Measurements from ENCODE around the gene KRTAP1-5. TPM values are rescaled to one million over a fixed set of nuclear protein-coding genes. Genes with fewer than 3 reads are reported as not detected.
"Not testable (repeated sequence)": the region's sequence is repeated elsewhere in the genome, so short reads cannot be mapped to it uniquely, and the experiment has no call there.

The KRTAP1-5 gene
- total RNA-seq, 4 donors from 2014 or later = not detected

DNA sequence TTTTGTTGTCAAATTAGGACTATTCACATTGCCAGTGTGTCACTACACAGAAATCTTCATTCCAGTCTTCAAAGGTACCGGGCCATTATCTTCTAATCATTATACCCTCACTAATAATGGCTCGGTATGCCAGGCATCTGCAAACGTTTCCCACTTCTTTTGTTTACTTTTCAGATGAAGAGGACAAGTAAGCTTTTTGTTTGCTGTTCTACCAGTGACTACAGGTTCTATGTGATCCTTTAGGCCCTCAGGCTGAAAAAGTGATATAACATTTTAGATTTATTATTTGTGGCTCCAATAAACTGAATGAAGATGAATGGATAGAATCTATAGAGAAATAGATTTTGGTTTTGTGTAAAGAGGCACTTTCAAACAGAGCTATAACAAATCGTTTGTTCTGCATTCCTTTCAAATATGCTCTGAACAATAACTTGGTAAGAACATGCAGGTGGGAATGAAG is 17.7 kb downstream of the KRTAP1-5 start:
- TF ChIP-seq, protein P1, sequence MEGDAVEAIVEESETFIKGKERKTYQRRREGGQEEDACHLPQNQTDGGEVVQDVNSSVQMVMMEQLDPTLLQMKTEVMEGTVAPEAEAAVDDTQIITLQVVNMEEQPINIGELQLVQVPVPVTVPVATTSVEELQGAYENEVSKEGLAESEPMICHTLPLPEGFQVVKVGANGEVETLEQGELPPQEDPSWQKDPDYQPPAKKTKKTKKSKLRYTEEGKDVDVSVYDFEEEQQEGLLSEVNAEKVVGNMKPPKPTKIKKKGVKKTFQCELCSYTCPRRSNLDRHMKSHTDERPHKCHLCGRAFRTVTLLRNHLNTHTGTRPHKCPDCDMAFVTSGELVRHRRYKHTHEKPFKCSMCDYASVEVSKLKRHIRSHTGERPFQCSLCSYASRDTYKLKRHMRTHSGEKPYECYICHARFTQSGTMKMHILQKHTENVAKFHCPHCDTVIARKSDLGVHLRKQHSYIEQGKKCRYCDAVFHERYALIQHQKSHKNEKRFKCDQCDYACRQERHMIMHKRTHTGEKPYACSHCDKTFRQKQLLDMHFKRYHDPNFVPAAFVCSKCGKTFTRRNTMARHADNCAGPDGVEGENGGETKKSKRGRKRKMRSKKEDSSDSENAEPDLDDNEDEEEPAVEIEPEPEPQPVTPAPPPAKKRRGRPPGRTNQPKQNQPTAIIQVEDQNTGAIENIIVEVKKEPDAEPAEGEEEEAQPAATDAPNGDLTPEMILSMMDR (IDR thresholded peaks at IDR 0.05; ENCODE audit: low read depth) = no peak

DNA sequence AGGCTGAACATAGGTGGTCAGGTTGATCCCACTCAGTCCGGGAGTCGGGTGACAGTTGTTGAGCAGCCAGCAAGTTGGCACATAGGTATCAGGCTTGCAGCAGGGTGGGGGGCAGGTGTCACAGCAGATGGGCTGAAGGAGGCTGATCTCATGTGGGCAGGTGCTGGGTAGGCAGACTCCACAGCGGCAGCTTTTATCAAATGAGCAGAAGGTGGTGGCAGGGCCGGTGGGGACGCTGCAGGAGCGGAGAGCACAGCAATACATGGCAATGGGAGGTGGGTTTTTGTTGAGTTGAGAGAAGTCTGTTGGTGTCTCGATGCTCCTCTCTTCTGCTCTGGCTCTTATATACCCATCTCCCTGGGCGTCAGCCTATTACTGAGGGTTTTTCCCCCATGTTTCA is 18.2 kb downstream of the KRTAP1-5 start, which contains the start of gene KRTAP3-1:
TSS of gene KRTAP3-1 (minus strand) at position 318 of the 400 bp plus-strand sequence. CDS start at position 264, 54 bp downstream.
- TF ChIP-seq, protein P1 (IDR thresholded peaks at IDR 0.05; ENCODE audit: low read depth) = no peak

DNA sequence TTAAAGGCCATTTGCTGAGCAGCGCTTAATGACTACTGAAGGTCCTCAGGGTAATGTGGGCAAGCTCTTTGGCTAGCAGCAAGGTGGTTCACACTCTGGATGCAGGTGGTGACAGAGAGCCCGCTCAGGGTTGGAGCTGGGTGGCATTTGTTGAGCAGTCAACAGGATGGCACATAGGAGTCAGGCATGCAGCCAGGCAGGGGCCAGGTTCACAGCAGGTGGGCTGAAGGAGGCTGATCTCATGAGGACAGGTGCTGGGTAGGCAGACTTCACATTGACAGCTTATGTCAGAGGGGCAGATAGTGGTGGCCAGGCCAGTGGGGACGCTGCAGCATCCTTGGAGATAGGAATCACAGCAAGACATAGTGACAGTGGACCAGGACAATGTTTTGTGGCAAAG is 22.6 kb downstream of the KRTAP1-5 start:
- TF ChIP-seq, protein P1 (IDR thresholded peaks at IDR 0.05; ENCODE audit: low read depth) = no peak

DNA sequence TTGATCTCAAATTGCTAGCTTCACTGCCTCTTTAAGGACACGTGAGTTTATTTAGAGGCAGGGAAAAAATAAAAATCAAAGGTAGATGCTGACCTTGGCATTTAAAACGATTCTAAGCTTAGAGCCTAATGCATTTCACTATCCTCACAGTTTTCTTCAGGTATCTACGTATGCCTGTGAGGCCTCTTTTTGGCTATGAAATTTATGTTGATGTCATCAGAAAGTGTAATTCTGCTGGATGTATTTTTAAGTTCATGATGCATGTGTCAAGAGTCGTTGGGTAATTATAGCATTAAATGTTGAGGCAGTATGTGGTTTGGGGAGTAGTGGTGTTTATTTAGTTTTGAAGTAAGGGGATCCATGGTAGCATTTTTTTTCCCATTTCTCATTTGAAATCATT is 23.1 kb downstream of the KRTAP1-5 start:
- TF ChIP-seq, protein P1 (IDR thresholded peaks at IDR 0.05; ENCODE audit: low read depth) = no peak

DNA sequence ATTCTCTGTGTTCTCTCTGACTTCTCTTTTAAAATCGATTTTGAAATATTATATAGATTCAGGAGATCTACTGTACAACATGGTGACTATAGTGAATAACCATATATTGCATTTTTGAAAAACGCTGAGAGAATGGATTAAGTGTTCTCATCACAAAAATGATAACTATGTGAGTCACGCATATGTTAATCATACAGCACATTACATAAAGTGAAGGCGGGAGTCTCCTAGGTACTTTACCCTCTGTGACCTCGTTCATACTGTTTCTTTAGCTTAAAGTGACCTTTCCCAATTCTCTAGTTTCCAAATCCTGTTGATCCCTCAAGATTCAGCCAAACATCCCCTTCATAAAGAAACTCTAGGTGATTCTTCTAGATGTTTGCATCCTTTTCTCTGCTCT is 24.2 kb downstream of the KRTAP1-5 start:
- TF ChIP-seq, protein P1 (IDR thresholded peaks at IDR 0.05; ENCODE audit: low read depth) = no peak

DNA sequence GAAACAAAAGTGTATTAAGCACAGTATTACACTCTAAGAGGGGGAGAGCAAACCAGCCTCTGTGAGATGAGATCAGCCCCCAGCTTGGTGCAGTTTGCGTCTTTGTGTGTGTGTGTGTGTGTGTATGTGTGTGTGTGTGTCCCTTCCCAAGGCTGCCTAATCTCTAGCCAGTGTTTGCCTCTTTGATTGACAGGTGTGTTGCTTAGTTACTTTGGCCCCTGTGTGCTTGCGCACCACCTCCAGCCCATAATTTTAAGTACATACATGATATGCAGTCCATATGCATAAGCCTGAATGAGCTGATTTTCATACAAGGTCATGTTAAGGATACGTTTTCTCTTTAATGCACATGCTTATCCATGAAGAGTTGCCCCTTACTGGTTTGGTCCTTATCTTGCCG is 25.2 kb downstream of the KRTAP1-5 start:
- TF ChIP-seq, protein P1 (IDR thresholded peaks at IDR 0.05; ENCODE audit: low read depth) = no peak

DNA sequence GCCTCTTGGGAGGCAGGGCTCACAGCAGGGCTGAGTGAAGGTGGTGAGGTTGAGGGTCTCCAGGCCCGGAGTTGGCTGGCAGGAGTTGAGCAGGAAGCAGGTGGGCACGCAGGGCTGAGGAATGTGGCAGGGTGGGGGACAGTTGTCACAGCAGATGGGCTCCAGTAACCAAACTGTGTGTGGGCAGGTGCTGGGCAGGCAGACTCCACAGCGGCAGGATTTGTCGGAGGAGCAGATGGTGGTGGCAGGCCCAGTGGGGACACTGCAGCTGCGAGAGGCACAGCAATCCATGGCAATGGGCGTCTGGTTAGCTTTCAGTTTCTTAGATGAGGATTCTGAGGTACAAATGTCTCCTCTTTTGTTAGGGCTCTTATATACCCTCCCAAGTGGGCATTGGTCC is 27.4 kb downstream of the KRTAP1-5 start, which contains the start of gene KRTAP3-2:
TSS of gene KRTAP3-2 (minus strand) at position 344 of the 400 bp plus-strand sequence. CDS start at position 291, 53 bp downstream.
- TF ChIP-seq, protein P1 (IDR thresholded peaks at IDR 0.05; ENCODE audit: low read depth) = not testable (repeated sequence)
